K562 (cell line): ENCODE measurements around the gene STAB2. TPM values are rescaled to one million over a fixed set of nuclear protein-coding genes. Genes with fewer than 3 reads are reported as not detected.

Experiments
- DLX4 ChIP-seq: fragments of 250-450 bp; sonication (Bioruptor Pico); IDR thresholded peaks from 2 replicates; pipeline ENCODE4 v1.6.1; 2021; ENCODE audit warnings: mild to moderate bottlenecking
- E4F1 ChIP-seq: fragments of 250-450 bp; sonication (Bioruptor Pico); IDR thresholded peaks from 2 replicates; pipeline ENCODE4 v1.5.0; 2021; ENCODE audit warnings: mild to moderate bottlenecking, borderline replicate concordance
- FOXA3 ChIP-seq, 2 experiments: fragments of 450-650 bp in 1 of 2; sonication (generic) in 1 of 2; formaldehyde crosslinking; IDR thresholded peaks in 1 of 2; conservative IDR thresholded peaks in 1 of 2; 2 replicates each; pipeline versions ENCODE4 v1.4.0 to v1.8.0; 2020 to 2022; ENCODE audit warnings: mild to moderate bottlenecking in 2 of 2, missing genetic modification reagents in 1 of 2
- FOXJ3 ChIP-seq: sonication (generic); formaldehyde crosslinking; IDR thresholded peaks from 2 replicates; pipeline ENCODE4 v1.4.0; 2020; ENCODE audit warnings: mild to moderate bottlenecking, missing genetic modification reagents
- LEF1 ChIP-seq: fragments of 450-650 bp; IDR thresholded peaks from 2 replicates; pipeline ENCODE4 v1.6.1; 2016; ENCODE audit warnings: mild to moderate bottlenecking
- MAX ChIP-seq: sonication (generic); formaldehyde crosslinking; IDR thresholded peaks from 2 replicates; pipeline ENCODE4 v1.9.0; 2022; ENCODE audit warnings: mild to moderate bottlenecking, missing genetic modification reagents
- PHTF2 ChIP-seq: fragments of 250-450 bp; sonication (Bioruptor Pico); IDR thresholded peaks from 2 replicates; pipeline ENCODE4 v1.5.0; 2021; ENCODE audit warnings: mild to moderate bottlenecking
- POLR2AphosphoS2 ChIP-seq: IDR thresholded peaks from 2 replicates; pipeline ENCODE4 v1.6.1; 2012; ENCODE audit warnings: low read length, improper control_type of control experiment
- RFX7 ChIP-seq: fragments of 250-450 bp; sonication (Bioruptor Pico); IDR thresholded peaks from 2 replicates; pipeline ENCODE4 v1.5.1; 2021; ENCODE audit warnings: mild to moderate bottlenecking
- SAP30 ChIP-seq: fragments of 200-600 bp; sonication (generic); IDR thresholded peaks from 2 replicates; pipeline ENCODE4 v1.6.1; 2012; ENCODE audit warnings: borderline replicate concordance, low read depth, mild to moderate bottlenecking, moderate library complexity, low read length, control low read depth, inconsistent platforms; ENCODE audit not compliant: insufficient read depth, poor library complexity, severe bottlenecking
- TAF15 ChIP-seq: fragments of 200-400 bp; formaldehyde crosslinking; IDR thresholded peaks from 2 replicates; pipeline ENCODE4 v1.6.1; 2017; ENCODE audit warnings: mild to moderate bottlenecking, low read depth, low read length, moderate library complexity
- TEAD4 ChIP-seq, 2 experiments: sonication (generic) in 1 of 2; formaldehyde crosslinking in 1 of 2; IDR thresholded peaks; 2 replicates each; pipeline versions ENCODE4 v1.6.1 to v1.8.0; 2012 to 2022; ENCODE audit warnings: borderline replicate concordance in 1 of 2, inconsistent platforms in 1 of 2, low read length in 1 of 2, mild to moderate bottlenecking in 1 of 2, missing genetic modification reagents in 1 of 2
- TFE3 ChIP-seq: fragments of 450-650 bp; formaldehyde crosslinking; IDR thresholded peaks from 2 replicates; pipeline ENCODE4 v1.4.0; 2020; ENCODE audit warnings: mild to moderate bottlenecking, mixed read lengths
- TSHZ1 ChIP-seq: fragments of 250-450 bp; sonication (Bioruptor Pico); IDR thresholded peaks from 2 replicates; pipeline ENCODE4 v1.4.0; 2020; ENCODE audit warnings: mild to moderate bottlenecking, moderate library complexity
- ZFX ChIP-seq: sonication (generic); formaldehyde crosslinking; IDR thresholded peaks from 2 replicates; pipeline ENCODE4 v1.8.0; 2022; ENCODE audit warnings: mild to moderate bottlenecking, missing genetic modification reagents, moderate library complexity
- ZNF324 ChIP-seq: fragments of 250-450 bp; sonication (Bioruptor Pico); IDR thresholded peaks from 2 replicates; pipeline ENCODE4 v1.4.0; 2020; ENCODE audit warnings: mild to moderate bottlenecking
- ZNF586 ChIP-seq: fragments of 450-650 bp; formaldehyde crosslinking; conservative IDR thresholded peaks from 2 replicates; pipeline ENCODE4 v1.4.0; 2020; ENCODE audit warnings: mild to moderate bottlenecking, moderate library complexity
- ZNF76 ChIP-seq: fragments of 250-450 bp; sonication (Bioruptor Pico); IDR thresholded peaks from 2 replicates; pipeline ENCODE4 v1.4.0; 2020; ENCODE audit warnings: mild to moderate bottlenecking, moderate library complexity, borderline replicate concordance
- polyA plus RNA-seq, 8 experiments: library from polyadenylated mRNA; depleted of rRNA in 4 of 8; stranded (reverse) in 5 of 8; unstranded in 3 of 8; fragments of >200 nt; fragmentation: Nextera tagmentation in 2 of 8; fragmentation: Illumina TruSeq in 1 of 8; extraction: Ambion mirVana in 2 of 8; extraction: Trizol in 1 of 8; gene quantifications; 2 replicates each; pipeline versions ENCODE4 v1.2.1 to v1.2.3, GENCODE V29; 2011 to 2014; ENCODE audit warnings: inconsistent platforms in 1 of 8, missing spikeins in 1 of 8
- total RNA-seq, 7 experiments: library from RNA; depleted of rRNA in 6 of 7; stranded (reverse); fragments of >200 nt in 6 of 7; fragmentation: Illumina TruSeq in 2 of 7; extraction: Trizol in 2 of 7; gene quantifications; 2 replicates each; pipeline versions ENCODE4 v1.2.1 to v1.2.3, GENCODE V29; 2011 to 2021; ENCODE audit warnings: low replicate concordance in 1 of 7

The STAB2 gene
- total and polyA plus RNA-seq, 9 of the 15 experiments (the other 6 are each of a cell fraction or from before 2014, with no cell fraction given), result 0.10 TPM; not detected in 8

GRCh38 chr12:103799857-103800771, 213.0 kb downstream of the STAB2 start (continued):
- no peak for TF ChIP-seq TSHZ1 (CRISPR knock-in tag)
- no peak for TF ChIP-seq FOXA3 (CRISPR knock-in tag; conservative IDR thresholded peaks at IDR 0.05 in 1 of 2, IDR thresholded peaks at IDR 0.05 in 1 of 2)
- TF ChIP-seq ZFX (CRISPR knock-in tag), result no peak
- no peak for TF ChIP-seq ZNF324 (CRISPR knock-in tag)
- no peak for TF ChIP-seq ZNF586 (CRISPR knock-in tag)
- TF ChIP-seq TAF15, result no peak
- no peak for TF ChIP-seq RFX7
- no peak for TF ChIP-seq MAX
- no peak for TF ChIP-seq FOXJ3 (CRISPR knock-in tag)
- no peak for TF ChIP-seq POLR2AphosphoS2
- TF ChIP-seq TEAD4 (IDR thresholded peaks at IDR 0.05; ENCODE audit: low read length), result 0 out of 2 replicates have a peak, but pooled peaks have one; percentile 42
- TF ChIP-seq TEAD4 (CRISPR knock-in tag; IDR thresholded peaks at IDR 0.05; ENCODE audit: borderline replicate concordance), result no peak
- TF ChIP-seq LEF1, result no peak
- no peak for TF ChIP-seq PHTF2
- 0 out of 2 replicates have a peak, but pooled peaks have one; percentile 7 for TF ChIP-seq TFE3 (CRISPR knock-in tag)
- no peak for TF ChIP-seq DLX4 (CRISPR knock-in tag)
- TF ChIP-seq E4F1 (CRISPR knock-in tag), result no peak
- no peak for TF ChIP-seq SAP30
- no peak for TF ChIP-seq ZNF76
